ENCODE results near the gene FBXO36.
"Not testable (repeated sequence)": the region's sequence is repeated elsewhere in the genome, so short reads cannot be mapped to it uniquely, and the experiment has no call there.

Gene FBXO36

GRCh38 chr2:229910832-229911412 is 11.4 kb upstream of the FBXO36 start:
- DNase-seq (ENCODE audit: low read depth), result no peak
- TF ChIP-seq CTCF (IDR thresholded peaks at IDR 0.05; ENCODE audit: low read depth, low read length, missing control alignments), result peak; percentile 50

GRCh38 chr2:229914171-229914570 is 8.1 kb upstream of the FBXO36 start:
- no peak for TF ChIP-seq CTCF (IDR thresholded peaks at IDR 0.05; ENCODE audit: low read depth, low read length, missing control alignments)
- H3K4me3 ChIP-seq (ENCODE audit: low read depth, low read length), result no peak overlapping the region
- no peak for DNase-seq (ENCODE audit: low read depth)

More at GRCh38 chr2:229910832-229911412, 11.4 kb upstream of the FBXO36 start:
- H3K4me3 ChIP-seq (ENCODE audit: low read depth, low read length), result no peak overlapping the region

GRCh38 chr2:229917793-229918192 is 4.5 kb upstream of the FBXO36 start:
- no peak overlapping the region for H3K4me3 ChIP-seq (ENCODE audit: low read depth, low read length)
- TF ChIP-seq CTCF (IDR thresholded peaks at IDR 0.05; ENCODE audit: low read depth, low read length, missing control alignments), result no peak
- DNase-seq (ENCODE audit: low read depth), result no peak

DNA sequence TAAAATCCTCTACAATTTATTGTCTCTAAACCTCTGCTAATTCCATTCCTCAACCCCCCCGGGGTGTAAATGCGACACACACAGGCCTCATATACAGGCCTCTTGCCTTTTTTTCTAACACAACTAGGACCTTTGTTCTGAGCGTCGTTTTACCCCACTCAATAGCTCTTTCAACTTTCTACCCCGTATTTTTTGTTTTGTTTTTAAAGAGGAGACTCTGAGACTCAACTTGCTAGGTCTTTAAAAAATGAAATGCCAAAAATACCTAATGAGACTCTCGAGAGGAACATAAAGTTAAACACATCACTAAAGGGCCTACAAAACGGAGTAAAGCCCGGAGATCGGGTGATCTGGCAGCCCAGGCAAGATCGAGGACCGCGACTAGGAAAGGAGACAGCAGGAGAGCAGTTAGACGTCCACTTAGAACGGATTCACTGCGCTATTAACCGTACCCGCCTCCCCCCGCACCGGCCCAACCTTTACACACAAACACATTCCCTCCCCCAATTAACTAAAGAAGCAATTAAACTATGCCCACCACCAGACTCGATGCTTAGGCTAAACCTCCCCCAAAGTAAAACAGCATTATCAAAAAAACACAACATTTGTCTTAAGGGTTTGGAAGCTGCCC is 2.2 kb upstream of the FBXO36 start:
- no peak for TF ChIP-seq CTCF (IDR thresholded peaks at IDR 0.05; ENCODE audit: low read depth, low read length, missing control alignments)
- DNase-seq (ENCODE audit: low read depth), result no peak
- peak overlapping the region; percentile 92 for H3K4me3 ChIP-seq (ENCODE audit: low read depth, low read length)

DNA sequence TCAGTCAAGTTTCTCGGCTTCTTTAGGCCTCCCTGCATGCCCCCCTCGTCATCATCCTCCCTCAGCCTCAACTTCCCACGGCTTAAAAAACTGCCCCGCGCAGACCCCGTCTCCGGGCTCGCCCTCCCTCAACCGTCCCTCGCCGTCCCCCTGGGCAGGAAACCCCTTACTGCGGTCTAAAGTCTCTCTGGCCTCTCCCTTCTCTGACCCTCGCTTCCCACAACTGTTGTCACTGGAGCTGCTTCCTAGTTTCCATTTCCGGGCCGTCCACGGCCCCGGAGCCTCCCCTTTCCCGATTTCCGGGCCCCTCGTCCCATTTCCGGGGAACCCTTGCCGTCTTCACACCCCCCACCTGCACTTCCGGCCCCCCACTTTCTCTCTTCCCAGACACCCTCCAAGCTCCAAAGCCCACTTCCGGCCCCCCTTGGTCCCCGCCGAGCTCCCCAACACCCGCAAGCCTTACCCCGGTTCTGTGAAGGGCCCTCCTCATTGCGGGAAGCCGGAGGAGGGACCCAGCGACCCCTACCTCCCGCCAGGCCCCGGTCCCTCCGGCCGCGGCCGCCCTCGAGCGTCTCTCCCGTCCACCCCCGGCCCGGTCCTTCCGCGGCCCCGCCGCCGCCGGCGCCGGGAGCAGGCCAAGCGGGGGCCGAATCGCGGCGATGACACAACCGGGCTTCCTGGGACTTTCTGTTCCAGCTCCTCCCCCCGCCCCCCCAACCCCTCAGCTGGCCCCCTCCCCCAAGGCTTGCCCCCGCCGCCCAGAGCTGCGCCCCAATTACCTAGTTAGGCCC is 1.0 kb upstream of the FBXO36 start:
- no peak for TF ChIP-seq CTCF (IDR thresholded peaks at IDR 0.05; ENCODE audit: low read depth, low read length, missing control alignments)
- peak; percentile 30 for DNase-seq (ENCODE audit: low read depth)
- H3K4me3 ChIP-seq (ENCODE audit: low read depth, low read length), result peak overlapping the region; percentile 92

- no peak for TF ChIP-seq CTCF (IDR thresholded peaks at IDR 0.05; ENCODE audit: low read depth, low read length, missing control alignments)
- H3K4me3 ChIP-seq (ENCODE audit: low read depth, low read length), result peak within 1 kb of the TSS; percentile 92
- DNase-seq (ENCODE audit: low read depth), result peak; percentile 89
Measured at GRCh38 chr2:229921892-229922448, 333 bp upstream of the FBXO36 start, which contains the start of gene TRIP12. Gene TRIP12 (minus strand): TSS chr2:229922009. CDS start chr2:229880079, 41,930 bp downstream.

- not testable (repeated sequence) for DNase-seq (ENCODE audit: low read depth)
Measured at GRCh38 chr2:229924541-229924940, 2.2 kb downstream of the FBXO36 start.

More at GRCh38 chr2:229924541-229924940, 2.2 kb downstream of the FBXO36 start:
- not testable (repeated sequence) for H3K4me3 ChIP-seq (ENCODE audit: low read depth, low read length)
